ENCODE data around the gene CHRDL2.
A peak's percentile ranks its signal among the peaks of the same experiment; 100 is the strongest.

Gene CHRDL2

GRCh38 chr11:74710281-74710938 lies 20.8 kb downstream of the CHRDL2 start:
- DNase-seq = no peak

GRCh38 chr11:74709175-74709574 lies 22.1 kb downstream of the CHRDL2 start:
- DNase-seq = no peak

GRCh38 chr11:74707602-74708510 lies 23.4 kb downstream of the CHRDL2 start:
- DNase-seq = no peak

- DNase-seq = no peak
These were observed 24.0 kb downstream of the CHRDL2 start for GRCh38 chr11:74707182-74707581.

- DNase-seq = no peak
These were observed 28.0 kb downstream of the CHRDL2 start for GRCh38 chr11:74703211-74703610.

GRCh38 chr11:74702383-74703007 lies 28.7 kb downstream of the CHRDL2 start:
- peak; percentile 77 for DNase-seq

- DNase-seq = no peak
These were observed 29.9 kb downstream of the CHRDL2 start for GRCh38 chr11:74701351-74701750.

GRCh38 chr11:74699615-74700396 lies 31.4 kb downstream of the CHRDL2 start:
- no peak for DNase-seq

GRCh38 chr11:74697722-74698121 lies 33.5 kb downstream of the CHRDL2 start:
- no peak for DNase-seq

- no peak for DNase-seq
These were observed 34.1 kb downstream of the CHRDL2 start for GRCh38 chr11:74696939-74697675.

- DNase-seq = no peak
These were observed 34.7 kb downstream of the CHRDL2 start for GRCh38 chr11:74696500-74696899.

- DNase-seq = no peak
These were observed 35.4 kb downstream of the CHRDL2 start for GRCh38 chr11:74695705-74696280.

- no peak for DNase-seq
These were observed 36.9 kb downstream of the CHRDL2 start for GRCh38 chr11:74694136-74694930.

GRCh38 chr11:74693531-74693930 lies 37.7 kb downstream of the CHRDL2 start:
- DNase-seq = no peak

GRCh38 chr11:74691755-74692154 lies 39.5 kb downstream of the CHRDL2 start:
- no peak for DNase-seq

GRCh38 chr11:74689666-74690065 lies 41.6 kb downstream of the CHRDL2 start:
- no peak for DNase-seq

GRCh38 chr11:74687237-74688023 lies 43.8 kb downstream of the CHRDL2 start:
- DNase-seq = no peak

GRCh38 chr11:74686792-74687191 lies 44.4 kb downstream of the CHRDL2 start:
- no peak for DNase-seq

- no peak for DNase-seq
These were observed 45.3 kb downstream of the CHRDL2 start for GRCh38 chr11:74685905-74686304.

GRCh38 chr11:74685338-74685737 lies 45.9 kb downstream of the CHRDL2 start:
- DNase-seq = no peak

Data from activated CD8-positive, alpha-beta memory T cell treated with anti-CD3 and anti-CD28 coated beads, Interleukin-2, amount 50 U/mL, for 48 hours (primary cell).